ENCODE measurements around the gene SSUH2.

SSUH2 gene

GRCh38 chr3:8604006-8604405 lies 40.6 kb downstream of the SSUH2 start:
- Histone ChIP-seq H3K9ac (ENCODE audit: low read length) (no peak overlapping the region), H3K36me3 (ENCODE audit: control insufficient read depth, low read depth, low read length) (no peaks in the 10 kb centered on the region), H3K4me3 (ENCODE audit: low read length) (no peak overlapping the region), H3K9me3 (ENCODE audit: control insufficient read depth, low read depth, low read length) (no peaks in the 10 kb centered on the region), H3K27me3 (ENCODE audit: control insufficient read depth, insufficient read depth, low read length) (no peaks in the 10 kb centered on the region), H3K27ac (ENCODE audit: low read length) (no peak overlapping the region), H3K4me1 (ENCODE audit: control insufficient read depth, low read depth, low read length) (no peaks in the 10 kb centered on the region)

GRCh38 chr3:8603115-8603710 lies 41.4 kb downstream of the SSUH2 start:
- no peak overlapping the region for H3K4me3 ChIP-seq (ENCODE audit: low read length)
- H3K4me1 ChIP-seq (ENCODE audit: control insufficient read depth, low read depth, low read length), result no peaks in the 10 kb centered on the region
- H3K9ac ChIP-seq (ENCODE audit: low read length), result no peak overlapping the region
- no peaks in the 10 kb centered on the region for H3K9me3 ChIP-seq (ENCODE audit: control insufficient read depth, low read depth, low read length)
- no peaks in the 10 kb centered on the region for H3K27me3 ChIP-seq (ENCODE audit: control insufficient read depth, insufficient read depth, low read length)
- H3K36me3 ChIP-seq (ENCODE audit: control insufficient read depth, low read depth, low read length), result no peaks in the 10 kb centered on the region
- H3K27ac ChIP-seq (ENCODE audit: low read length), result no peak overlapping the region

DNA sequence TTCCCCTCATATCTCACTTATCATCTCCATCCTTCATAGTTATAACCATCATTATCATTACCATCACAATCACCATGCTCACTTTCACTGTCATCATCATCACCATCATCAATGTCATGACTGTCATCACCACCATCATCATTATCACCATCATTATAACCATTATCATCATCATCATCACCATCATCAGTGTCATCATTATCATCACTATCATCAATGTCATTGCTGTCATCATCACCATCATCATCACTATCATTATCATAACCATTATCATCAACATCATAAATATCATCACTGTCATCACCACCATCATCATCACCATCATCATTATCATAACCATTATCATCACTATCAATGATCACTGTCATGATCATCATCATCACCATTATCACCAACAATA lies 44.1 kb downstream of the SSUH2 start:
- Histone ChIP-seq H3K27me3 (ENCODE audit: control insufficient read depth, insufficient read depth, low read length) (no peaks in the 10 kb centered on the region), H3K9ac (ENCODE audit: low read length) (no peak overlapping the region), H3K4me3 (ENCODE audit: low read length) (no peak overlapping the region), H3K9me3 (ENCODE audit: control insufficient read depth, low read depth, low read length) (no peaks in the 10 kb centered on the region), H3K36me3 (ENCODE audit: control insufficient read depth, low read depth, low read length) (no peaks in the 10 kb centered on the region), H3K4me1 (ENCODE audit: control insufficient read depth, low read depth, low read length) (no peaks in the 10 kb centered on the region), H3K27ac (ENCODE audit: low read length) (no peak overlapping the region)

- Histone ChIP-seq H3K4me3 (ENCODE audit: low read length) (no peak overlapping the region), H3K36me3 (ENCODE audit: control insufficient read depth, low read depth, low read length) (no peaks in the 10 kb centered on the region)
Observed at GRCh38 chr3:8599146-8599545, 45.5 kb downstream of the SSUH2 start.

GRCh38 chr3:8597219-8597853 lies 47.3 kb downstream of the SSUH2 start:
- H3K27ac ChIP-seq (ENCODE audit: low read length), result no peak overlapping the region
- H3K9ac ChIP-seq (ENCODE audit: low read length), result no peak overlapping the region
- H3K4me1 ChIP-seq (ENCODE audit: control insufficient read depth, low read depth, low read length), result no peaks in the 10 kb centered on the region
- H3K4me3 ChIP-seq (ENCODE audit: low read length), result no peak overlapping the region
- H3K27me3 ChIP-seq (ENCODE audit: control insufficient read depth, insufficient read depth, low read length), result no peaks in the 10 kb centered on the region
- no peaks in the 10 kb centered on the region for H3K36me3 ChIP-seq (ENCODE audit: control insufficient read depth, low read depth, low read length)
- no peaks in the 10 kb centered on the region for H3K9me3 ChIP-seq (ENCODE audit: control insufficient read depth, low read depth, low read length)

More at GRCh38 chr3:8599146-8599545, 45.5 kb downstream of the SSUH2 start:
- Histone ChIP-seq H3K27ac (ENCODE audit: low read length) (no peak overlapping the region), H3K9me3 (ENCODE audit: control insufficient read depth, low read depth, low read length) (no peaks in the 10 kb centered on the region), H3K4me1 (ENCODE audit: control insufficient read depth, low read depth, low read length) (no peaks in the 10 kb centered on the region), H3K27me3 (ENCODE audit: control insufficient read depth, insufficient read depth, low read length) (no peaks in the 10 kb centered on the region), H3K9ac (ENCODE audit: low read length) (no peak overlapping the region)

GRCh38 chr3:8596321-8597218 lies 48.0 kb downstream of the SSUH2 start:
- H3K4me3 ChIP-seq (ENCODE audit: low read length), result no peak overlapping the region
- H3K27ac ChIP-seq (ENCODE audit: low read length), result no peak overlapping the region
- no peak overlapping the region for H3K9ac ChIP-seq (ENCODE audit: low read length)
- H3K36me3 ChIP-seq (ENCODE audit: control insufficient read depth, low read depth, low read length), result no peaks in the 10 kb centered on the region
- H3K27me3 ChIP-seq (ENCODE audit: control insufficient read depth, insufficient read depth, low read length), result no peaks in the 10 kb centered on the region
- H3K4me1 ChIP-seq (ENCODE audit: control insufficient read depth, low read depth, low read length), result no peaks in the 10 kb centered on the region
- no peaks in the 10 kb centered on the region for H3K9me3 ChIP-seq (ENCODE audit: control insufficient read depth, low read depth, low read length)

DNA sequence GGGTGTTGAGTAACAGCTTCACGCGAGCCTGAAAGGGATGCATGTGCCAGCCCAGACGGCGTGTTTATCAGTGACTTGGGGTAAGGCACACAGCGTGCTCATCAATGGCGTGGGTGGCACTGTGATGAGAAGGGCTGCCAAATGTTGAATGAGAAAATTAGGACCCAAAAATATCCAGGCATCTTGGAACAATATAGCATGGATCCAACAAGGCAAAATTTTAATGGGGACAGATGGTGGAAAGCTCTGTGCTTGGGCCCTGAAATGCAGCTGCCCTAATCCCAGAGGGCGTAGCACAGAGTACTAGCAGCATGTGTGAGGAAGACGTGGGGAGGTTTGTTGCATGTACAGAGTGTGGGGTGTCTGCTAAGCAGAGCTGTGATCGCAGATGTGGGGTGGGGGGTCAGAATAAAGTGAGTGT lies 48.9 kb downstream of the SSUH2 start:
- H3K9me3 ChIP-seq (ENCODE audit: control insufficient read depth, low read depth, low read length), result no peaks in the 10 kb centered on the region
- no peaks in the 10 kb centered on the region for H3K36me3 ChIP-seq (ENCODE audit: control insufficient read depth, low read depth, low read length)
- H3K4me1 ChIP-seq (ENCODE audit: control insufficient read depth, low read depth, low read length), result no peaks in the 10 kb centered on the region
- no peak overlapping the region for H3K27ac ChIP-seq (ENCODE audit: low read length)
- no peaks in the 10 kb centered on the region for H3K27me3 ChIP-seq (ENCODE audit: control insufficient read depth, insufficient read depth, low read length)
- H3K4me3 ChIP-seq (ENCODE audit: low read length), result no peak overlapping the region
- no peak overlapping the region for H3K9ac ChIP-seq (ENCODE audit: low read length)

DNA sequence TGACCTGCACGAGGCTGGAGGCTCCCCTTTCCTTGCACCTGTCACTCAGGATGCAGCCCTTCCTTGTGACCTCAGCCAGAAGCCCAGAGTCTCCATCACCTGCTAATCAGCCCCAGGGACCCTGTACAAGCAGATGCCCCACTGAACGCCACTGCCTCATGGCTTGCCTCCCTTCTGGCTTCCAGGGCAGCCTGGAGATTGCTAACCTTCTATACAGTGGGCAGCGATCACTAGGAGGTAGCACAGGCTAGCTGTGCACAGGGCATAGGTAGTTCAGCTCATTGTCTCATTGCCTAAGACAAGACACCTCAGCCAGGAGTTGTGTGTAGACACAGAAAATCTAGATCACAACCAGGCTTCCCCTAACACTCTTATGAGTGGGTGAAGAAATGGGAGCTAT lies 49.3 kb downstream of the SSUH2 start:
- Histone ChIP-seq H3K4me1 (ENCODE audit: control insufficient read depth, low read depth, low read length) (no peaks in the 10 kb centered on the region), H3K9me3 (ENCODE audit: control insufficient read depth, low read depth, low read length) (no peaks in the 10 kb centered on the region), H3K4me3 (ENCODE audit: low read length) (no peak overlapping the region), H3K9ac (ENCODE audit: low read length) (no peak overlapping the region), H3K27ac (ENCODE audit: low read length) (no peak overlapping the region), H3K27me3 (ENCODE audit: control insufficient read depth, insufficient read depth, low read length) (no peaks in the 10 kb centered on the region), H3K36me3 (ENCODE audit: control insufficient read depth, low read depth, low read length) (no peaks in the 10 kb centered on the region)

DNA sequence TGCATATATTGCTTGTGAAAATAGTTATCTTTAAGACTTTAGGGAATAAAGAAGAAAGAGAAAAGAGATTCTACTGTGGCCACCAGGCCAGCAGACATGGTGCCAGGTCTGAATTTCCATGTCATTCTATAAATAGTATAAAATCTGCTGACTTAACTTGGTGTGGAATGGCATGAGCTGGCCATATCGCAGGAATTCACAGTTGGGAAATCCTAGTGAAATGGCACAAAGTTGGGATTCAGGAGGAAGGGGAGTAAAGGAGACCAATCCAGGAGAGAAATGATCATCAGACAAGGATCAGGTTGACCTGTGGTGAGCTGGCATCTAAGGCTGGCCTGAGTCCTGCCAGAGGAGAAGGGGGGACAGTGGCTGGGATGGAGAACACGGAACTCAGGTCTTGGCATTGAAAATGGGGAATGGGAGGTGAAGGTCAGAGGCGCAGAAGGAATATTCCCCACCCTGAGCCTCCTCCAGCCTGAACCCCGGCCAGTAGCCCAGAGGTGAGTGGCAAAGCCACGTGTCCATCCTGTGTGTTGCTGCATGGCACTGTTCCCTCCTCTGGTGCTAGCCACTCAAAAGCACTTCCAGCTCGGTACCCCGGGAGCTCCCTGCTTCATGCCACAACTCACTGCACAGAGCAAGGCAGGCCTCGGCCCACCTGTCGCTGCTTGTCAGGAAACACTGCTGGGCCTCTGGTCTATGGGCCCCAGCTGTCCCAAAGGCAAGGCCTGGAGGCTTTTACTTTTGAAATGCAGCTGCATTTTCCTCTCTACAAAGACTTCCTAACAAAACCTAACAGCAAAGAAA lies 51.4 kb downstream of the SSUH2 start:
- Histone ChIP-seq H3K36me3 (ENCODE audit: control insufficient read depth, low read depth, low read length) (no peaks in the 10 kb centered on the region), H3K27me3 (ENCODE audit: control insufficient read depth, insufficient read depth, low read length) (no peaks in the 10 kb centered on the region), H3K4me1 (ENCODE audit: control insufficient read depth, low read depth, low read length) (no peaks in the 10 kb centered on the region), H3K9me3 (ENCODE audit: control insufficient read depth, low read depth, low read length) (no peaks in the 10 kb centered on the region), H3K27ac (ENCODE audit: low read length) (no peak overlapping the region), H3K4me3 (ENCODE audit: low read length) (no peak overlapping the region), H3K9ac (ENCODE audit: low read length) (no peak overlapping the region)

- no peaks in the 10 kb centered on the region for H3K27me3 ChIP-seq (ENCODE audit: control insufficient read depth, insufficient read depth, low read length)
- no peaks in the 10 kb centered on the region for H3K4me1 ChIP-seq (ENCODE audit: control insufficient read depth, low read depth, low read length)
- H3K9ac ChIP-seq (ENCODE audit: low read length), result no peak overlapping the region
- H3K4me3 ChIP-seq (ENCODE audit: low read length), result no peak overlapping the region
- no peak overlapping the region for H3K27ac ChIP-seq (ENCODE audit: low read length)
- no peaks in the 10 kb centered on the region for H3K36me3 ChIP-seq (ENCODE audit: control insufficient read depth, low read depth, low read length)
- no peaks in the 10 kb centered on the region for H3K9me3 ChIP-seq (ENCODE audit: control insufficient read depth, low read depth, low read length)
Observed at GRCh38 chr3:8589880-8590556, 54.6 kb downstream of the SSUH2 start.

DNA sequence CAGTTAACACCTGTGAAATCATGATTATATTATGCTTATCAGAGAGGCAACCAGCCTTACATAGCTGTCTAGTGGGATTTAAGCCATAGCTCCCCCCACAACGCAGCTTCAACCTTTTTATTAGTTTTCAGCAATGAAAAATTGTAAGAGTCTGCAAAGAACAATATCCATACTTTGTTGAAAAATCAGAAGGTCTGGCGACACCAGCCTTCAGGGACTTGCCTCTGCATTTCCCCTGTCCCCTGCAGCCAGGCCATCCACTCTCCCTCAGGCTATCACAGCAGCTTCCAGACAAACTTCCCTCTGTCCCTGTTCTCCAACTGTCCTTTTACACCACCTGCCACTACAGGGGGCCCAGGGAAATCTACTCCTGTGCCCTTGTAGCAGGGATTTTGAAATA lies 59.9 kb downstream of the SSUH2 start:
- no peaks in the 10 kb centered on the region for H3K9me3 ChIP-seq (ENCODE audit: control insufficient read depth, low read depth, low read length)
- H3K4me3 ChIP-seq (ENCODE audit: low read length), result no peak overlapping the region
- no peak overlapping the region for H3K9ac ChIP-seq (ENCODE audit: low read length)
- H3K27ac ChIP-seq (ENCODE audit: low read length), result no peak overlapping the region
- H3K27me3 ChIP-seq (ENCODE audit: control insufficient read depth, insufficient read depth, low read length), result no peaks in the 10 kb centered on the region
- no peaks in the 10 kb centered on the region for H3K36me3 ChIP-seq (ENCODE audit: control insufficient read depth, low read depth, low read length)
- no peaks in the 10 kb centered on the region for H3K4me1 ChIP-seq (ENCODE audit: control insufficient read depth, low read depth, low read length)
